Left ventricle myocardium inferior (tissue), 1 donor: ENCODE data around the gene HOXC5. TPM values are rescaled to one million over a fixed set of nuclear protein-coding genes. Genes with fewer than 3 reads are reported as not detected.

Experiments used
- DNase-seq: peaks from one replicate; pipeline ENCODE4 v3.0.0-alpha.2; 2020
- H3K27ac ChIP-seq: fragments of 200-600 bp; replicated peaks from 2 replicates; pipeline ENCODE4 v1.8.0; 2021
- H3K27me3 ChIP-seq: fragments of 200-600 bp; 2 replicates; pipeline ENCODE4 v1.8.0; 2021; ENCODE audit warnings: low read depth
- H3K36me3 ChIP-seq: fragments of 200-600 bp; 2 replicates; pipeline ENCODE4 v1.8.0; 2021
- H3K4me1 ChIP-seq: fragments of 200-600 bp; 2 replicates; pipeline ENCODE4 v1.8.0; 2021
- H3K4me3 ChIP-seq: fragments of 200-600 bp; 2 replicates; pipeline ENCODE4 v1.8.0; 2021; ENCODE audit warnings: mild to moderate bottlenecking, moderate library complexity
- H3K9me3 ChIP-seq: fragments of 200-600 bp; replicated peaks from 2 replicates; pipeline ENCODE4 v1.8.0; 2021
- intact Hi-C: fragments of 100-400 bp; cut with micrococcal nuclease; formaldehyde crosslinking; loops from one replicate; pipeline ENCODE4 v1.11.0; 2022
- total RNA-seq: library from RNA; stranded (reverse); fragmentation: NEBNext Ultra II Directional; extraction: Animal tissue kit (Norgen Biotek cat#: 25700); gene quantifications from one replicate; pipeline ENCODE4 v1.2.1, GENCODE V29; 2021
- TF ChIP-seq, protein P1 (sequence below): fragments of 200-600 bp; IDR thresholded peaks from 2 replicates; pipeline ENCODE4 v1.8.0; 2021; ENCODE audit warnings: antibody characterized with exemption, mild to moderate bottlenecking, borderline replicate concordance
- donor health status: DM: no; HTN: yes; CAD: no; lungs with severe emphysema.

The HOXC5 gene
- total RNA-seq, 1 donor from 2014 or later, result not detected

DNA sequence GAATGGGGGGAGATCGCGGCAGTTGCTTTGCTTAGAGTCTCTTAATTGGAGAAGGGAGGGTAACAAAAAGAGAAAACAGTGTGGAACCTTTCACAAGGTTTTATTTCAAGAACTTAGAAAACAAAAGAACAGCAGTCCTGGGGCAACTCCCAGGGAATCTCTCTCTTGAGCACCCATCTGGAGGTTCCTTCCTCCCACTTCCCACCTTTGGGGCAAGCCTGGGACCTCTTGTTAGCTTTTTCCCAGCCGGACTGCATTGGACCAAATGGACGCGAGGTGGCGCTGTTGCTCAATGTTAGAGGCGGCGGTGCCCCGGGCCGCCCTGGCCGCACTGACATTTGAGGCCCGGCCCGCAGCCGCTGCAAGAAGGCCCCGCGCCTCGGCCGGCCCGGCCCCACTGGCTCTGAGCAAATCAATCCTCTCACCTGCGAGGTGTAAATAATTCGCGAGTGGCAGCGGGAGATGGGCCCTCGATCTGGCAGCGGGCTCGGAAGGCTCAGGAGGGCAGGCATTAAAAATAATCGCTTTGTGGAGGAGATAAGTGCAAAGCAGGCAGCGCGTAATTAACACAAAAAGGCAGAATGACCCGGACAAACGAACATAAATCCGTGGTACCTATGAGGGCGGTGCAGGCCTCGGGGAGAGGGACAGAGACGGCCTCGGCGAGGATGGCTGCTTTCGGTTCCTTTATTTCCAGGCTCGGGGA lies 26.8 kb upstream of the HOXC5 start:
- DNase-seq, result peak; percentile 87
- peak overlapping the region; percentile 52 for H3K4me3 ChIP-seq
- H3K27me3 ChIP-seq, result peaks cover 98% of the 10 kb centered on the region
- H3K9me3 ChIP-seq, result no peaks in the 10 kb centered on the region
- H3K27ac ChIP-seq, result no peak overlapping the region
- no peaks in the 10 kb centered on the region for H3K36me3 ChIP-seq
- TF ChIP-seq, protein P1, sequence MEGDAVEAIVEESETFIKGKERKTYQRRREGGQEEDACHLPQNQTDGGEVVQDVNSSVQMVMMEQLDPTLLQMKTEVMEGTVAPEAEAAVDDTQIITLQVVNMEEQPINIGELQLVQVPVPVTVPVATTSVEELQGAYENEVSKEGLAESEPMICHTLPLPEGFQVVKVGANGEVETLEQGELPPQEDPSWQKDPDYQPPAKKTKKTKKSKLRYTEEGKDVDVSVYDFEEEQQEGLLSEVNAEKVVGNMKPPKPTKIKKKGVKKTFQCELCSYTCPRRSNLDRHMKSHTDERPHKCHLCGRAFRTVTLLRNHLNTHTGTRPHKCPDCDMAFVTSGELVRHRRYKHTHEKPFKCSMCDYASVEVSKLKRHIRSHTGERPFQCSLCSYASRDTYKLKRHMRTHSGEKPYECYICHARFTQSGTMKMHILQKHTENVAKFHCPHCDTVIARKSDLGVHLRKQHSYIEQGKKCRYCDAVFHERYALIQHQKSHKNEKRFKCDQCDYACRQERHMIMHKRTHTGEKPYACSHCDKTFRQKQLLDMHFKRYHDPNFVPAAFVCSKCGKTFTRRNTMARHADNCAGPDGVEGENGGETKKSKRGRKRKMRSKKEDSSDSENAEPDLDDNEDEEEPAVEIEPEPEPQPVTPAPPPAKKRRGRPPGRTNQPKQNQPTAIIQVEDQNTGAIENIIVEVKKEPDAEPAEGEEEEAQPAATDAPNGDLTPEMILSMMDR, result peak; percentile 92
- intact Hi-C loops, result loop anchor here (5.0 kb wide), 1 partner anchor 186 kb away; no protein-coding TSS in a partner anchor
- H3K4me1 ChIP-seq, result peaks cover 15% of the 10 kb centered on the region

DNA sequence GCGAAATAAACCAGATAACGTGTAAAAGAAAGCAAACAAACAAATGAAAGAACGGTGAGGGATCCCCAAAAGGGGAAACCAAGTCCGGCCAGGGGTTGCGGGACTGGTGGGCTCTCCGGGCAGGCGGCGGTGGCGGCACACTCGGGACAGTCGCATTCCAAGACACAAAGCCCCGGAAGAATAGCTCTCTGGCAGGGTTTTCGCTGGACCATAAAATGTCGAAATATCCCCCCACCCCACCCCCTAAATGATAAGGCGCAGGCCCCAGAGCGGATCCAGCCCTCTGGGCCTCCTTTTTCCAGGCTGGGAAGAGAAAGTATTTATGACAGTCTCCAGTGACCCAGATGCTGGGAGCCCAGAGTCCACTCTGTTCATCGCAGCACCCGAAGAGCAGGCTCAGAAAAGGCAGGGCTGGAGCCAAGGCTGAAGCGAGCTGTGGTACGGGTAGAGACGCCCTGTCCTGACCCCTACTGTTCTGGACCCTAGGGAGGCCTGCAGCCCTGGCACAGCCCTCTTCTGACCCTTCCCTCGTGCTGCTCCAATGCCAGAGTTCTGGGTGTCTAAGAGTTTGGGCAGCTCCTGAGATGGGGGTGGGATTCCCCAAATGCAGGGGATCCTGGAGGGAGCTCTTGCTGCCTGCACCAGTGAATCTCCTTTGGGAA lies 26.2 kb upstream of the HOXC5 start:
- peak overlapping the region; percentile 52 for H3K4me3 ChIP-seq
- H3K27me3 ChIP-seq, result peaks cover 98% of the 10 kb centered on the region
- DNase-seq, result no peak
- TF ChIP-seq, protein P1, result no peak
- no peaks in the 10 kb centered on the region for H3K36me3 ChIP-seq
- no peaks in the 10 kb centered on the region for H3K9me3 ChIP-seq
- intact Hi-C loops, result loop anchor here (5.0 kb wide), 1 partner anchor 186 kb away; no protein-coding TSS in a partner anchor
- peaks cover 15% of the 10 kb centered on the region for H3K4me1 ChIP-seq
- H3K27ac ChIP-seq, result no peak overlapping the region

DNA sequence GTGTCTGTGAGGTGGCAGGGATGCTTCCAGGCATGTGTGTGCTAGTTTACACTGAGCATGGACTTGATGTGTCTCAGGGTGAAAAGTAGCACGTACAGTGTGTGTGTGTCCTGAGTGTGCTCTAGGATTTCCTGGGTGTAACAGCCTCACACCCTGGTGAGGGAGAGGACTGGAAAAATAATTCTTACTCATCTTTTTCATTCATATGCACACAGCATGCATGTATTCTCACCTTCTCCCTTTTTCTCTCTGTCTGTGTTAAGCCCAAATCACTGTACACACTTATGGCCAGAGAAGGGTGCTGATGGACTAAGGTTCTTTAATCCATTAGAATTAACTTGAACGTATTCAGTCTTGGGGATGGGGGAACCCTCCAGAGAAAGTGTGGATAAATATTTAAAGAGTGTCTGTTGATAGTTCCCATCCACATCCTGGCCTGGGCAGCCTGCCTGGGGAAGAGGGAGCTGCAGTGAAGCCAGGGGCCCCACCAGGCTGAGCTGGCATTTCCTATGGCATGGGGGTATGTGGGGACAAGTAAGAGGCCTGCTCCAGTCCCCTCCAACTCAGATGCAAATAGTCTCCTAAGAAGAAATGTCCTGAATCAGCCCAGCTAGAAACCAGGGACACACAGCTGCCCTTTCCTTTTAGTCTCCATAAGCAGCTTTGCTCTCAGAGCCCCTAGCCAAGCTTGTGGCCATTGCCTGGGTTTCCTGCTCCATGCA lies 25.2 kb upstream of the HOXC5 start:
- Histone ChIP-seq H3K36me3 (no peaks in the 10 kb centered on the region), H3K9me3 (no peaks in the 10 kb centered on the region), H3K27ac (no peak overlapping the region), H3K27me3 (peaks cover 98% of the 10 kb centered on the region), H3K4me1 (peaks cover 15% of the 10 kb centered on the region), H3K4me3 (no peak overlapping the region)
- TF ChIP-seq, protein P1, result no peak
- DNase-seq, result no peak
- intact Hi-C loops, result loop anchor here (5.0 kb wide), 1 partner anchor 185 kb away; no protein-coding TSS in a partner anchor

DNA sequence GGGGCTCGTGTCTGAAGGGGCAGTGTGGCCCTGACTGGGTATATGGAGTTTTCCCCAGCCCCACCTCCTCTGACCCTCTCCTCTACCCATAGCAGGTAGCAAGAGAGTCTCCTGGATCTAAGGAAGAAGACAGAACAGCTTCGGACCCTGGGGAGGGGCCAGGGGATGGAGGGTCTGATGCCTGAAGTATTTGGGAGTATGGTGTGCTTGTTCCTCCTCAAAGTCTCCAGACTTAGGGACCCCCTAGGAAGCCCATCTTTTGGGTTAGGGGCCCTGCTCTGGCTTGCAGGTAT lies 24.6 kb upstream of the HOXC5 start:
- Histone ChIP-seq H3K4me1 (peaks cover 15% of the 10 kb centered on the region), H3K27me3 (peaks cover 98% of the 10 kb centered on the region), H3K9me3 (no peaks in the 10 kb centered on the region), H3K4me3 (no peak overlapping the region), H3K27ac (no peak overlapping the region), H3K36me3 (no peaks in the 10 kb centered on the region)
- no peak for DNase-seq
- TF ChIP-seq, protein P1, result no peak
- intact Hi-C loops, result loop anchor here (5.0 kb wide), 1 partner anchor 184 kb away; no protein-coding TSS in a partner anchor

DNA sequence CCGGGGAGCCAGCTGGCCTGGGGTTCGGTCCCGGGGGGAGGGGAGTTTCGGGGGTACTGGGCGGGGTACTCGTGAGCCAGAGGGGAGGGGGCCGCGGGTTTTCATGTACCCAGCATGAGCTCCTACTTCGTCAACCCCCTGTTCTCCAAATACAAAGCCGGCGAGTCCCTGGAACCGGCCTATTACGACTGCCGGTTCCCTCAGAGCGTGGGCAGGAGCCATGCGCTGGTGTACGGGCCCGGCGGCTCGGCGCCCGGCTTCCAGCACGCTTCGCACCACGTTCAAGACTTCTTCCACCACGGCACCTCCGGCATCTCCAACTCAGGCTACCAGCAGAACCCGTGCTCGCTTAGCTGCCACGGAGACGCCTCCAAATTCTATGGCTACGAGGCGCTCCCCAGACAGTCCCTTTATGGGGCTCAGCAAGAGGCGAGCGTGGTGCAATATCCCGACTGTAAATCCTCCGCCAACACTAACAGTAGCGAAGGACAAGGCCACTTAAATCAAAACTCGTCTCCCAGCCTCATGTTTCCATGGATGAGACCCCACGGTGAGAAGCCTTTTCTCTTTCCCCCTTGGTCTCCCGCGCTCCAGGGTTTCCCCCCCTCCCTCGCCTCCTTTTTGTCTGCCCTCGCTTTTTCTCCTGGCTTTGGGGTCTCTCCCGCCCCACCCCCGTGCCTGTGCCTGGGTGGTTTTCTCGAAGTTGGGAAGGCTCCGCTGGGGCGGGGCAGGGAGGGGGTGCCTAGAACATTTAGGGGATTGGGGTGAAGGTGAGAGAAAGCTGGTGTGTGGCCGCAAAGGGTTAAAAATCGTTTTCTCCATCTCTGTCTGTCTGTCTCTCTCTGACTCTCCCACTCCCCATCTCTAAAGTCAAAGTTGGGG lies 23.4 kb upstream of the HOXC5 start:
- Histone ChIP-seq H3K27ac (no peak overlapping the region), H3K9me3 (no peaks in the 10 kb centered on the region), H3K4me3 (peak overlapping the region; percentile 46), H3K27me3 (peaks cover 98% of the 10 kb centered on the region), H3K4me1 (peaks cover 19% of the 10 kb centered on the region), H3K36me3 (no peaks in the 10 kb centered on the region)
- no peak for DNase-seq
- TF ChIP-seq, protein P1, result no peak
- intact Hi-C loops, result loop anchor here (5.0 kb wide), 1 partner anchor 183 kb away; no protein-coding TSS in a partner anchor
